VCaP (cell line): ENCODE data around the gene PLK4.

Source experiments
- H3K27ac ChIP-seq: fragments of 450-650 bp; 2 replicates; pipeline ENCODE4 v1.5.1; 2017
- CTCF ChIP-seq: fragments of 450-650 bp; conservative IDR thresholded peaks from 2 replicates; pipeline ENCODE4 v1.5.1; 2017; ENCODE audit warnings: mild to moderate bottlenecking, moderate library complexity

PLK4 gene

GRCh38 chr4:127880763-127881562, at the start of gene PLK4:
Gene PLK4 (plus strand): TSS chr4:127880893. CDS start chr4:127881135, 242 bp downstream.
- H3K27ac ChIP-seq = peak within 1 kb of the TSS; percentile 84

DNA sequence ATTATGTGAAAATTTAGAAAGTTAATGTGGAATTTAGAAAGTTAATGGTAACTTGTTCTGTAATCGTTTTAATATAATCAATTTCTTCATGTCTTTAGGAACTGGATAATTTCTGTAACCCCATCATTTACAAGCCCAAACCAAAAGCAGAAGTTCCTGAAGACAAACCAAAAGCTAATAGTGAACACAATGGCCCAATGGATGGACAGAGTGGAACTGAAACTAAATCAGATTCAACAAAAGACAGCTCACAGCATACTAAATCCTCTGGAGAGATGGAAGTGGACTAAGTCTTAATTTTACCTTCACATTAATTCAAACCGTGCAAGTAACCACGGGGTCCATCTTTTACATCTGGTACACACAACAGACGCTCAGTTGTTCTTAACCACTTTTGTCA, 48.1 kb upstream of the PLK4 start:
- TF ChIP-seq CTCF = no peak
- H3K27ac ChIP-seq = no peak overlapping the region

More at GRCh38 chr4:127880763-127881562, at the start of gene PLK4:
- TF ChIP-seq CTCF = 0 out of 2 replicates have a peak, but pooled peaks have one; percentile 8

DNA sequence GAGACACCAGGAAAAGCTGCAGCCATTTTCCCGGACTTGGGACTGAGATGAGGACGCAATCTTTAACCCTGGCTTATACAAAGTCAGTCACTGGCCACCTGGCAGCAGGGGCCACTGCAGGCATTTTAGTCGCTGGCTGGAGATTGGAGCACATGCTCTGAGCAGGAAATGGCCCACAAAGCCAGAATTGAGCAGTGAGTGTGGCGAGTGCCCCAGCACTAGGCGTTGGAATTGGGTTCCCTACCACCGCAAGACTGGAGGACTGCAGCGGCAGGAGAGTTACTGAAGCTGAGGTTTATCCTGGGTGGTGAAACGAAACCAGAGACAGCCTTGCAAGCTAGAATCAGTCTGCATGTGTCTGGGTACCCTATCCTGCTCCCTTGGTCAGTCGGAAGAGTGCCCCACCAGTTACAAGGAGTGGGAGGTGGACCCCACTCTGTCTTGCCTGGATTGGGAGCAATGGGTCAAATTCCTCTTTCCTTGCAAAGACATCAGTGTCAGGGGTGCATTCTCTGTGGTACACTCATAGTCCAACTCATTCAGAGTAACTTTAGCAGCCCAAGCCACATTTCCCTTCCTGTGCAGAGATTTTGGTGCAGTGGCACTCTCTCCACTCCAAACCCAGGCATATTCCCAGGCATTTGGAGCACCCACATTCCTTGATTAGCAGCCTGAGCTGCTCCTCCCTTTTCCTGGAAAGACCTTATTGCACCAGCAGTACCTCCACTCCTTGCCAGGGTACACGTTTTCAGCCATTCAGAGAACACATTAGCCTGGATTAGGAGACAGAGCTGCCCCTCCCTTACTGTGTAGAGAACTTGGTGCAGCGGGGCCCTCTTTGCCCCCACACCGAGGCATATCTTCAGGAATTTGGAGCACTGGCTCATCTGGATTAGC, 36.7 kb upstream of the PLK4 start:
- no peak for TF ChIP-seq CTCF
- H3K27ac ChIP-seq = no peak overlapping the region

- TF ChIP-seq CTCF = no peak
These were observed 36.0 kb upstream of the PLK4 start for GRCh38 chr4:127844601-127845116.

GRCh38 chr4:127846061-127846460, 34.6 kb upstream of the PLK4 start:
- TF ChIP-seq CTCF = no peak

More at GRCh38 chr4:127844601-127845116, 36.0 kb upstream of the PLK4 start:
- H3K27ac ChIP-seq = no peak overlapping the region

GRCh38 chr4:127846765-127847164, 33.9 kb upstream of the PLK4 start:
- no peak for TF ChIP-seq CTCF

More at GRCh38 chr4:127846061-127846460, 34.6 kb upstream of the PLK4 start:
- H3K27ac ChIP-seq = no peak overlapping the region

More at GRCh38 chr4:127846765-127847164, 33.9 kb upstream of the PLK4 start:
- no peak overlapping the region for H3K27ac ChIP-seq
